HG03135 (cell line): ENCODE results near the gene ZNF407.

Source experiments
- ATAC-seq: cut with Tn5 transposase; IDR thresholded peaks from one replicate; pipeline ENCODE4 v1.9.1; 2021; ENCODE audit warnings: mild to moderate bottlenecking, moderate library complexity; ENCODE audit not compliant: unreplicated experiment

ZNF407 gene

GRCh38 chr18:74715865-74716712 lies 118.4 kb downstream of the ZNF407 start:
- no peak for ATAC-seq

GRCh38 chr18:74718312-74718711 lies 120.6 kb downstream of the ZNF407 start:
- no peak for ATAC-seq

- no peak for ATAC-seq
These were observed 124.6 kb downstream of the ZNF407 start for GRCh38 chr18:74722237-74722636.

- no peak for ATAC-seq
These were observed 126.5 kb downstream of the ZNF407 start for GRCh38 chr18:74724186-74724585.

GRCh38 chr18:74725690-74726089 lies 128.0 kb downstream of the ZNF407 start:
- ATAC-seq = no peak

- ATAC-seq = no peak
These were observed 130.9 kb downstream of the ZNF407 start for GRCh38 chr18:74728586-74728985.

- no peak for ATAC-seq
These were observed 133.4 kb downstream of the ZNF407 start for GRCh38 chr18:74731097-74731496.

GRCh38 chr18:74732380-74732779 lies 134.7 kb downstream of the ZNF407 start:
- no peak for ATAC-seq

GRCh38 chr18:74733598-74733997 lies 135.9 kb downstream of the ZNF407 start:
- no peak for ATAC-seq

GRCh38 chr18:74734013-74734444 lies 136.4 kb downstream of the ZNF407 start:
- no peak for ATAC-seq

GRCh38 chr18:74739926-74740325 lies 142.3 kb downstream of the ZNF407 start:
- no peak for ATAC-seq

GRCh38 chr18:74742573-74743243 lies 145.0 kb downstream of the ZNF407 start:
- ATAC-seq = no peak

- no peak for ATAC-seq
These were observed 148.1 kb downstream of the ZNF407 start for GRCh38 chr18:74745633-74746403.

- ATAC-seq = no peak
These were observed 151.1 kb downstream of the ZNF407 start for GRCh38 chr18:74748809-74749208.

GRCh38 chr18:74758995-74759394 lies 161.3 kb downstream of the ZNF407 start:
- ATAC-seq = no peak

- ATAC-seq = no peak
These were observed 162.4 kb downstream of the ZNF407 start for GRCh38 chr18:74760026-74760425.

- no peak for ATAC-seq
These were observed 162.8 kb downstream of the ZNF407 start for GRCh38 chr18:74760436-74760835.

- no peak for ATAC-seq
These were observed 168.6 kb downstream of the ZNF407 start for GRCh38 chr18:74766251-74766650.

- ATAC-seq = no peak
These were observed 170.4 kb downstream of the ZNF407 start for GRCh38 chr18:74768096-74768495.

- ATAC-seq = peak; percentile 85
These were observed 175.5 kb downstream of the ZNF407 start for GRCh38 chr18:74773171-74773624.

- ATAC-seq = no peak
These were observed 176.8 kb downstream of the ZNF407 start for GRCh38 chr18:74774486-74774885.
